ENCODE measurements around the gene AGXT. TPM values are rescaled to one million over a fixed set of nuclear protein-coding genes. Genes with fewer than 3 reads are reported as not detected.
"Not testable (repeated sequence)": the region's sequence is repeated elsewhere in the genome, so short reads cannot be mapped to it uniquely, and the experiment has no call there.

The AGXT gene
- total RNA-seq, 1 experiment from 2014 or later = not detected

DNA sequence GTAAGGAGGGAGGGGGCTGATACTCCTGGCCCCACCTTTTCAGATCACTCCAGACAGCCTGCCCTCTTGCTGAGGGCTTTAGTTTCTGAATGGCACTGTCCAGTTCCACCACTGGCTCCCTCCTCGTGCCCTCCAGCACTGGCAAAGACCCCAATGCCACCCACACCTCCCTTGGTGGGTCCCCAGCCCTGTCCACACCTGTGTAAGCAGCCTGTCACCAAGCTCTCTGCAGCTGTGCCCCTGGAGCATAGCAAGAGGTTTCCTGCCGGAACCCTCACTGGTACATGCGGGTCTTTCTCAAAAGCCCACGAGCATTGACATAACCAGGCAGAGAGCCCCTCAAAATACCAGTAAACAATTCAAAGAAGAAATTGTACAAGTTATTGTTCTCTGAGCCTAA lies 31.0 kb upstream of the AGXT start:
- intact Hi-C loops (cut with micrococcal nuclease; ENCODE audit: unreplicated experiment) = no loop called here
- H3K27me3 Mint-ChIP-seq (ENCODE audit: unreplicated experiment) = peaks cover 78% of the 10 kb centered on the region
- no peaks in the 10 kb centered on the region for H3K9me3 Mint-ChIP-seq (ENCODE audit: low read depth, unreplicated experiment)

DNA sequence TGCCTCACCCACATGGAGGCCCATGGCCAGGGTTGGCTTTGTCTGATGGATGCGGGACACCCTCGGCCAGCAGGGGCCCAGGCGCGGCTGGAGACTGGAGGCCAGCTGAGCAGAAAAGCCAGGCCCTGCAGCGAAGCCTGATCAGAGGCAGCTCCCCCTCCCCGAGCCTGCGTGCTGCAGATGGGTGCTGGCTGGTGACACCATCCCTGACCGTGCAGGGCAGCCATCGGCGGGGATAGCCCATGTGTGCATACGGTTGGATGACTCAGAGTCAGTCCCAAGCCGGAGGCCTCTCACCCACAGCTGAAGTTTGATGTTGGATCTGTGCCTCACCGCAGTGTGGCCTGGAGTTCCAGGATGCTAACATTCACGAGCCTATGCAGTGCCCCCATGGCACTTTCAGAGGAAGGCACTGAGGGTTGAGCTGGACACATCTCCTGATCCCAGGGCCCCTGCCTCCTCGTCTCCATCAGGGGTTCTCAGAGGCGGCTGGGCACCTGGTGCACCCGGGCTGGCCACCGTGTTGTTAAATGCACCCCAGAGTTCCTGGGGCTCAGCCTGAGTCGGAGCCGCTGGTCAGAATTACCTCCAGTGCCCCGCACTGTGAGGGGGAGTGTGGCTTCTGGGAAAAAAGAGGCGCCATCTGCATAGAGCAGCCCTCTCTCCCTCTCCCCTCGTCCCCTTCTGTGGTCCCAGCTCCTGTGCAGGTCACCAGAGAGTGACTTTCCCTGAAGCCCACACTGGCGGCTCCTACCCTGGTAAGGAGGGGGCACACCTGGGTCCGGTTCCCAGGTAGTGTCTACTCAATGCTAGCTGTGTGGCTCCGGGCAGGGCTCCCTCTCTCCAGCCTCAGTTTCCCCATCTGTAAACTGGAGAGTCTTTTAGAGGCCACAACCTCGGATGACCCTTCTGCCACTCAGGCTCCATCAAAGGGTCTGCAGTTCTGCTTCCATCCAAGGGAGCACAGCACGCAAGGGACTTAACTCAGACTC lies 29.2 kb upstream of the AGXT start:
- BruUV-seq (replicated peaks) = no TSS peak
- peaks cover 80% of the 10 kb centered on the region for H3K27me3 Mint-ChIP-seq (ENCODE audit: unreplicated experiment)
- CTCF ChIA-PET = interaction anchor here (0.8 to 2.1 kb wide), 11 partner anchors 23 to 325 kb away, joined by 3 to 15 read pairs (median 4); partner anchors contain the start of gene CAPN10
- H3K9me3 Mint-ChIP-seq (ENCODE audit: low read depth, unreplicated experiment) = peaks cover 5% of the 10 kb centered on the region
- intact Hi-C loops (cut with micrococcal nuclease; ENCODE audit: unreplicated experiment) = no loop called here
- H3K27ac Mint-ChIP-seq (ENCODE audit: unreplicated experiment) = no peak overlapping the region
- no peak overlapping the region for H3K4me3 Mint-ChIP-seq (ENCODE audit: low read depth, unreplicated experiment)
- DNase-seq = no peak
- TF ChIP-seq, protein P1, sequence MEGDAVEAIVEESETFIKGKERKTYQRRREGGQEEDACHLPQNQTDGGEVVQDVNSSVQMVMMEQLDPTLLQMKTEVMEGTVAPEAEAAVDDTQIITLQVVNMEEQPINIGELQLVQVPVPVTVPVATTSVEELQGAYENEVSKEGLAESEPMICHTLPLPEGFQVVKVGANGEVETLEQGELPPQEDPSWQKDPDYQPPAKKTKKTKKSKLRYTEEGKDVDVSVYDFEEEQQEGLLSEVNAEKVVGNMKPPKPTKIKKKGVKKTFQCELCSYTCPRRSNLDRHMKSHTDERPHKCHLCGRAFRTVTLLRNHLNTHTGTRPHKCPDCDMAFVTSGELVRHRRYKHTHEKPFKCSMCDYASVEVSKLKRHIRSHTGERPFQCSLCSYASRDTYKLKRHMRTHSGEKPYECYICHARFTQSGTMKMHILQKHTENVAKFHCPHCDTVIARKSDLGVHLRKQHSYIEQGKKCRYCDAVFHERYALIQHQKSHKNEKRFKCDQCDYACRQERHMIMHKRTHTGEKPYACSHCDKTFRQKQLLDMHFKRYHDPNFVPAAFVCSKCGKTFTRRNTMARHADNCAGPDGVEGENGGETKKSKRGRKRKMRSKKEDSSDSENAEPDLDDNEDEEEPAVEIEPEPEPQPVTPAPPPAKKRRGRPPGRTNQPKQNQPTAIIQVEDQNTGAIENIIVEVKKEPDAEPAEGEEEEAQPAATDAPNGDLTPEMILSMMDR (IDR thresholded peaks at IDR 0.05; ENCODE audit: unreplicated experiment) = no peak
- no peaks in the 10 kb centered on the region for H3K4me1 Mint-ChIP-seq (ENCODE audit: low read depth, unreplicated experiment)
- H3K36me3 Mint-ChIP-seq (ENCODE audit: insufficient read depth, unreplicated experiment) = no peaks in the 10 kb centered on the region

More for the DNA sequence above, 31.0 kb upstream of the AGXT start:
- CTCF ChIA-PET = no interaction called here
- H3K4me1 Mint-ChIP-seq (ENCODE audit: low read depth, unreplicated experiment) = no peaks in the 10 kb centered on the region
- no peak overlapping the region for H3K4me3 Mint-ChIP-seq (ENCODE audit: low read depth, unreplicated experiment)
- TF ChIP-seq, protein P1 (IDR thresholded peaks at IDR 0.05; ENCODE audit: unreplicated experiment) = no peak
- no TSS peak for BruUV-seq (replicated peaks)
- DNase-seq = no peak
- H3K27ac Mint-ChIP-seq (ENCODE audit: unreplicated experiment) = no peak overlapping the region
- H3K36me3 Mint-ChIP-seq (ENCODE audit: insufficient read depth, unreplicated experiment) = no peaks in the 10 kb centered on the region

DNA sequence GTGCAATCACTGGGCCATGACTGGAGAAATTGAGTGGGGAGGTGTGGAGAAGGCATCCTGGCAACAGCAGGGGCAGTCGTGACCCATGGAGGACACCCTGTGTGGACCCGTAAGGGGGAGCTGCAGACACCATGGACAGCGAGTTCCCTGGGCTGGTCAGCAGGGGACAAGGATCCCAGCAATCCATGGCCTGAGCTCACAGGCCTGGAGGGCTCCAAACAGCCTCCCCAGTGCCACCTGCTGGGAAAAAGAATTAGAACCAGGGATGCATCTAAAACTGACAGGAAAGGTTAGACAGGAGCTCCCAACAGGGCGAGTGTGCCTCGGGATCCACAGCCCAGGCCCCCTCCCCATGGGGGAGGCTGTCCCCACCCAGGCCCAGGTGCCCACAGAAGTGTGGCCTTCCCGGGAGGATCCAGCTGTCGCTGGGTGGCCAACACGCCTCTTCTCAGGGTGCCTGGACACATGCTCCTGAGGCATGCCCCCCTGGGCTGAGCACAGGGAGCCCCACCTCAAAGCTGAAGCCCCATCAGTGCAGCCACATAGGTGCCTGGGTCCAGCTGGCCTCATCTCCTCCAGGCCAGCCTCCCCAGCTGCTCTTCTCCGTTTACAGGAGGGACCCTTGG lies 28.1 kb upstream of the AGXT start:
- H3K4me3 Mint-ChIP-seq (ENCODE audit: low read depth, unreplicated experiment) = no peak overlapping the region
- peak; percentile 87 for DNase-seq
- intact Hi-C loops (cut with micrococcal nuclease; ENCODE audit: unreplicated experiment) = no loop called here
- TF ChIP-seq, protein P1 (IDR thresholded peaks at IDR 0.05; ENCODE audit: unreplicated experiment) = peak; percentile 86
- H3K4me1 Mint-ChIP-seq (ENCODE audit: low read depth, unreplicated experiment) = no peaks in the 10 kb centered on the region
- H3K9me3 Mint-ChIP-seq (ENCODE audit: low read depth, unreplicated experiment) = peaks cover 9% of the 10 kb centered on the region
- H3K27ac Mint-ChIP-seq (ENCODE audit: unreplicated experiment) = no peak overlapping the region
- CTCF ChIA-PET = interaction anchor here (0.8 to 2.1 kb wide), 14 partner anchors 10 to 780 kb away, joined by 3 to 15 read pairs (median 4); partner anchors contain the start of gene CAPN10
- no TSS peak for BruUV-seq (replicated peaks)
- H3K36me3 Mint-ChIP-seq (ENCODE audit: insufficient read depth, unreplicated experiment) = no peaks in the 10 kb centered on the region
- peaks cover 80% of the 10 kb centered on the region for H3K27me3 Mint-ChIP-seq (ENCODE audit: unreplicated experiment)

GRCh38 chr2:240846309-240846708 lies 22.3 kb upstream of the AGXT start:
- intact Hi-C loops (cut with micrococcal nuclease; ENCODE audit: unreplicated experiment); H3K27ac Mint-ChIP-seq (ENCODE audit: unreplicated experiment); H3K4me3 Mint-ChIP-seq (ENCODE audit: low read depth, unreplicated experiment); BruUV-seq (replicated peaks); H3K36me3 Mint-ChIP-seq (ENCODE audit: insufficient read depth, unreplicated experiment); DNase-seq; CTCF ChIA-PET; H3K4me1 Mint-ChIP-seq (ENCODE audit: low read depth, unreplicated experiment): not testable (repeated sequence)
- H3K27me3 Mint-ChIP-seq (ENCODE audit: unreplicated experiment) = peaks cover 72% of the 10 kb centered on the region
- H3K9me3 Mint-ChIP-seq (ENCODE audit: low read depth, unreplicated experiment) = peaks cover 12% of the 10 kb centered on the region

Measured in Calu3 (cell line).